Dendritic cell treated with granulocyte-macrophage colony-stimulating factor and Interleukin-4, amounts not matched to agents 40 ng/mL and 50 ng/mL, for 4 days (primary cell): ENCODE results near the gene CYB5R4.
"Not testable (repeated sequence)": the region's sequence is repeated elsewhere in the genome, so short reads cannot be mapped to it uniquely, and the experiment has no call there.

Source experiments
- H3K27ac Mint-ChIP-seq: one replicate; pipeline ENCODE4 v1.8.0; 2022; ENCODE audit warnings: mild to moderate bottlenecking, mixed read lengths
- H3K27me3 Mint-ChIP-seq: one replicate; pipeline ENCODE4 v1.8.0; 2022; ENCODE audit warnings: mild to moderate bottlenecking, mixed read lengths
- H3K36me3 Mint-ChIP-seq: one replicate; pipeline ENCODE4 v1.8.0; 2022; ENCODE audit warnings: low read depth, mixed read lengths
- H3K4me1 Mint-ChIP-seq: one replicate; pipeline ENCODE4 v1.8.0; 2022; ENCODE audit warnings: low read depth, mixed read lengths
- H3K4me3 Mint-ChIP-seq: one replicate; pipeline ENCODE4 v1.8.0; 2022; ENCODE audit warnings: mild to moderate bottlenecking, moderate library complexity, mixed read lengths
- H3K9me3 Mint-ChIP-seq: one replicate; pipeline ENCODE4 v1.8.0; 2022; ENCODE audit warnings: mixed read lengths
- intact Hi-C: fragments of 100-400 bp; cut with micrococcal nuclease; formaldehyde crosslinking; loops from one replicate; pipeline ENCODE4 v1.15.0; 2022

The CYB5R4 gene

DNA sequence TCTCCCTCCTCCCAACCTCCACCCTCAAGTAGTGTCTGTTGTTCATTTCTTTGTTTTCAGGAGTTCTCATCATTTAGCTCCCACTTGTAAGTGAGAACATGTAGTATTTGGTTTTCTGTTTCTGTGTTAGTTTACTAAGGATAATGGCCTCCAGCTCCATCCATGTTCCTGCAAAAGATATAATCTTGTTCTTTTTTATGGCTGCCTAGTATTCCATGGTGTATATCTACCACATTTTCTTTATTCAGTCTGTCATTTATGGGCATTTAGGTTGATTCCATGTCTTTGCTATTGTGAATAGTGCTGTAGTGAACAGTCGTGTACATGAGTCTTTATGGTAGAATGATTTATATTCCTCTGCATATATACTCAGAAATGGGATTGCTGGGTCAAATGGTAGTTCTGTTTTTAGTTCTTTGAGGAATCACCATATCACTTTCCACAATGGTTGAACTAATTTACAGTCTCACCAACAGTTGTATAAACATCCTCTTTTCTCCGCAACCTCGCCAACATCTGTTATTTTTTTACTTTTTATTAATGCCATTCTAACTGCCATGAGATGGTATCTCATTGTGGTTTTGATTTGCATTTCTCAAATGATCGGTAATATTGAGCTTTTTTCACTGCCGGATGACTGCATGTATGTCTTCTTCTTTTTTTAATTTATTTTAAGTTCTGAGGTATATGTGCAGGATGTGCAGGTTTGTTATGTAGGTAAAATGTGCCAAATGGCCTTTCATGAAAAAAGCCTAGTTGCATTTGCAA, 48.3 kb downstream of the CYB5R4 start:
- H3K4me3 Mint-ChIP-seq, H3K27me3 Mint-ChIP-seq, intact Hi-C loops, H3K9me3 Mint-ChIP-seq, H3K27ac Mint-ChIP-seq: not testable (repeated sequence)
- Mint-ChIP-seq H3K4me1 (peaks cover 39% of the 10 kb centered on the region), H3K36me3 (peaks cover 57% of the 10 kb centered on the region)

DNA sequence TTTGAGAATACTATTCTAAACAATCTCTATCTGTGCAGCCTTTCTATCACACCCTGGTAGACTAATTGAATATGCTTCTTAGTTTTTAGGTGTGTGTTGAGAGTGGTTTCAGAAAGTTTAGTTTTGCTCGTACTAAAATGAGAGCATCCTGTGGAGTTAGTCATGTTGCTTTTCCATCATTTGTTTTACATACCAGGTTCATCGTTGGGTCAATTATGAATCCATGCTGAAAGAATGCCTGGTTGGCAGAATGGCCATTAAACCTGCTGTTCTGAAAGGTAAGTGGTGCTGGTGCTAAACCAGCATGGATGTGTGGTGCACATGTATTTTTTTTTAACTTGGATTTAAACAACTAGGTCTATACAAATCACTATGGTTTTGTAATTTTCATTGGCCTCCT, 49.3 kb downstream of the CYB5R4 start:
- Mint-ChIP-seq H3K4me1 (peaks cover 29% of the 10 kb centered on the region), H3K4me3 (no peak overlapping the region), H3K9me3 (no peaks in the 10 kb centered on the region), H3K36me3 (peaks cover 57% of the 10 kb centered on the region), H3K27ac (no peak overlapping the region), H3K27me3 (no peaks in the 10 kb centered on the region)
- intact Hi-C loops = no loop called here

DNA sequence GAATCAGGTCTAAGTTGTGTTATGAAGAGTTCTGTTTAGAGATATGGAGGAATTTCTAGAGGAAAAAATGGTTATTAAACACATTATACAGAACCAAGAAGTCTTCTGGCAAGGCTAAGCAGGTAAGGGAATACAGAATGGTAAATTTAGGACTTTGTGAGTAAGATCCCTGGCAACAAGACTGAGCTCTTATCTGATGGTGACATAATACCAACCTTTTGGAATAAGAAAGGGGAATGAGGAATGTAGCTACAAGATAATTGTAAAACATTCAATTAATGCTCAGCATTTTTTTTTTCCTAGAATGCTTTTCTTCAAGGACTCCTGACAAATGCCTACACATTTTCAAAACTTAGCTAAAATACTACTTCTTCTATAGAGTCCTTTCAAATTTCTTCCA, 51.8 kb downstream of the CYB5R4 start:
- Mint-ChIP-seq H3K27me3 (no peaks in the 10 kb centered on the region), H3K27ac (no peak overlapping the region)

DNA sequence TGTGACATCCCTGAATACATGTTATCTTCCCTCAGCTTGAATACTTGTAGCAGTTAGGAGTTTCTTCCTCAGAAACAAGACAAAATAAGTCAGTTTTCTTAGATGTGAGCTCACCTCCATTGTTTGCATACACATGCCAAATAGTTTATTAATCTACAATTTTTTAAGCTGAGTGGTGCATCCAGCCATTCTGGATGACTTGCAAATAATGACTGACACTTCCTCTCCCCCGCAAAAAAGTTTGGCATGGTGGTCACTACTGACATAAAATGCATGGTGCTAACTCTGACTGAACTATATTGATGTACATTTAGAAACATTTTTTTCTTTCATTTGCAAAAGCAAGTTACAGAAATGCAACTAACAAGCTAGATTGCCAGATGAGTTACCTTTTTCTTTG, 55.5 kb downstream of the CYB5R4 start:
- intact Hi-C loops = no loop called here
- Mint-ChIP-seq H3K4me1 (peaks cover 14% of the 10 kb centered on the region), H3K36me3 (peaks cover 33% of the 10 kb centered on the region), H3K9me3 (no peaks in the 10 kb centered on the region), H3K27ac (no peak overlapping the region), H3K27me3 (no peaks in the 10 kb centered on the region), H3K4me3 (no peak overlapping the region)

More for the DNA sequence above, 51.8 kb downstream of the CYB5R4 start:
- no peaks in the 10 kb centered on the region for H3K9me3 Mint-ChIP-seq
- H3K4me3 Mint-ChIP-seq = no peak overlapping the region
- intact Hi-C loops = no loop called here
- H3K36me3 Mint-ChIP-seq = peaks cover 51% of the 10 kb centered on the region
- peaks cover 25% of the 10 kb centered on the region for H3K4me1 Mint-ChIP-seq

DNA sequence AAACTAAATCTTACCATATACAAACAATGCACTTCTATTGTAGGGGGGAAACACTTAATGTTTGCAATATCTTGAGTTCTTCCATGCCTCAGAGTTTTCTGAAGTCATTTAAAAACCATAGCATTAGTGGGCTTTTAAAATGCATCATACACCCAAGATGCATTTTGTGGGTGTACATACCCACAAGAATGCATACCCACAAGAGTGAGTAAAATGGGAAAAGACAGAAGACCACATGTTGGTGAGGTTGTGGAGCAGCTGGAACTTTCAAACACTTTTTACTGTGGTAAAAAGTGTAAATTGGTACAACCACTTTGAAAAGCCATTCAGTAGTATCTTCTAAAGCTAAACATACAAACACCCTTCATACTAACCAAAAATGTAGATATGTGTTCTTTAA, 57.5 kb downstream of the CYB5R4 start:
- no peaks in the 10 kb centered on the region for H3K9me3 Mint-ChIP-seq
- H3K27me3 Mint-ChIP-seq = no peaks in the 10 kb centered on the region
- peaks cover 7% of the 10 kb centered on the region for H3K4me1 Mint-ChIP-seq
- H3K36me3 Mint-ChIP-seq = peaks cover 35% of the 10 kb centered on the region
- H3K4me3 Mint-ChIP-seq = no peak overlapping the region
- intact Hi-C loops = no loop called here
- no peak overlapping the region for H3K27ac Mint-ChIP-seq

DNA sequence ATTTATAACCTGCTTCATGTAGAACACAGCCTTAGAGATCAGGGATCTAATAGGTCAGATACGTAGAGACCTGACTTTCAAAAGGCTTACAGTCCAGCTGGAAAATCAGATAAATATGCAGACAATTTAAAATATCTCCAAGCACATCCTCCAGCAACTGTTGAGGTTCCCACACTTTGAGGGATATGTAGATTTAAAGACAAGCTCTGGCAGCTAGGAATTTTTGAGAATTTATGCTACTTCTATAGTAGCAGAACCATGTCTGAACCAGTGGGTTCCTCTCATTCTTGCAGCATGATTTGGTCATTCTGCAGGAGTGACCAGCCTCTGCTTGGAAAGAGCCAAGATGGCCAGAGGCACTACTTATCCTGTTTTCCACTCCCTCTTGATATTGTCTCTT, 60.5 kb downstream of the CYB5R4 start:
- peaks cover 7% of the 10 kb centered on the region for H3K4me1 Mint-ChIP-seq
- no peaks in the 10 kb centered on the region for H3K9me3 Mint-ChIP-seq
- H3K27me3 Mint-ChIP-seq = no peaks in the 10 kb centered on the region
- intact Hi-C loops = no loop called here
- H3K4me3 Mint-ChIP-seq = no peak overlapping the region
- no peak overlapping the region for H3K27ac Mint-ChIP-seq
- peaks cover 48% of the 10 kb centered on the region for H3K36me3 Mint-ChIP-seq

DNA sequence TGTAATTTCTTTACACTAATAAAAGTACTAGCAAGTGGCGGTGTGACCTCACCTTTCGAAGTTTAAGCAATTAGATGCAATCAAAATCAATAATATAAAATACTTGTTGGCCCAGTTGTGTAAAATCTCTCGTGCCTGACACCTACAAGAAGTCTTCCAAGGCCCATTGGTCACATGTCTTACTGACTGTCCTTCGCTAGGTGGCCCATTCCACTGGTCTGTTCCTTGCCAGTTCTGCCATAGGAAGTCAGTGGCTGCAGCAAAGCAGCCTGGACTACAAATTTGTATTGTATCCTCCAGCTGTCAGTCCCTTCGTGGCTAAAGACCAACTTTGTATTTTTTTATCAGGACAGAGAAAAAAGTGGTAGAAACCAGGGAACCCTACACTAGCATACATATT, 61.8 kb downstream of the CYB5R4 start:
- H3K9me3 Mint-ChIP-seq = no peaks in the 10 kb centered on the region
- intact Hi-C loops = no loop called here
- peaks cover 5% of the 10 kb centered on the region for H3K4me1 Mint-ChIP-seq
- peaks cover 58% of the 10 kb centered on the region for H3K36me3 Mint-ChIP-seq
- H3K4me3 Mint-ChIP-seq = no peak overlapping the region
- no peaks in the 10 kb centered on the region for H3K27me3 Mint-ChIP-seq
- H3K27ac Mint-ChIP-seq = no peak overlapping the region

DNA sequence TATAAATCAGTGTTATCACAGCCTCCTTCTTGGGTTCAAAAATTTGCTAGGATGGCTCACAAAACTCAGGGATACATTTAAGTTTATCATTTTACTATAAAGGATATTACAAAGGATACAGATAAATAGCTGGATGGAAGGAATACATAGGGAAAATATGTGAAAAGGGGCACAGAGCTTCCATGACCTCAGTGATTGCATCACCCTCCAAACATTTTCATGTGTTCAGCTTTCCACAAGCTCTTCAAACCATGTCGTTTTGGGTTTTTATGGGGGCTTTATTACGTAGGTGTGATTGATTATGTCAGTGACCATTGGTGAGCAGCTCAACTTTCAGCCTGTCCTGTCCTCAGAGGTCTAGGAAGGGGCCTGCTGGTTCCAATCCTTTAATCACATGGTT, 68.0 kb downstream of the CYB5R4 start:
- H3K36me3 Mint-ChIP-seq = peaks cover 86% of the 10 kb centered on the region
- no peak overlapping the region for H3K27ac Mint-ChIP-seq
- no peaks in the 10 kb centered on the region for H3K9me3 Mint-ChIP-seq
- H3K4me3 Mint-ChIP-seq = no peak overlapping the region
- peaks cover 5% of the 10 kb centered on the region for H3K4me1 Mint-ChIP-seq
- H3K27me3 Mint-ChIP-seq = no peaks in the 10 kb centered on the region
- intact Hi-C loops = no loop called here

DNA sequence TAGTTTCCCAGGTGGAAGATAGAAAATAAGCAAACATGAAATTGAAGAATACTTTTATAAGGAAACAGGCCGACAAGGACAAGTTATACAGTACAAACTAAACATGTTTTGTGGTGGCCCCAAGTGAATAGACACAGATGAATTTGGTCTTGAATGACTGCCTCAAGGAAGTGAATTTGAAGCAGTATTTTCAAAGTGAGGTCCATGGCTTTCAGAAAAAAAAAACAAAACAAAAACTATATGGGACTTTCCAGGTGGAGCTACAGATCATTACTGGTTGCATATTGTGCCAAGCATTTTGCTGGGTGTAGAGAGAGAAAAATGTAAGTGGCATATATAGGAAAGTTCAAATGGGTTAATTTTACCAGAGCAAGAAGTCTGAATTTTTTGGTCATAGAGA, 68.8 kb downstream of the CYB5R4 start:
- Mint-ChIP-seq H3K9me3 (no peaks in the 10 kb centered on the region), H3K4me3 (no peak overlapping the region), H3K36me3 (peaks cover 84% of the 10 kb centered on the region), H3K27me3 (no peaks in the 10 kb centered on the region), H3K4me1 (peaks cover 5% of the 10 kb centered on the region), H3K27ac (no peak overlapping the region)
- intact Hi-C loops = no loop called here

DNA sequence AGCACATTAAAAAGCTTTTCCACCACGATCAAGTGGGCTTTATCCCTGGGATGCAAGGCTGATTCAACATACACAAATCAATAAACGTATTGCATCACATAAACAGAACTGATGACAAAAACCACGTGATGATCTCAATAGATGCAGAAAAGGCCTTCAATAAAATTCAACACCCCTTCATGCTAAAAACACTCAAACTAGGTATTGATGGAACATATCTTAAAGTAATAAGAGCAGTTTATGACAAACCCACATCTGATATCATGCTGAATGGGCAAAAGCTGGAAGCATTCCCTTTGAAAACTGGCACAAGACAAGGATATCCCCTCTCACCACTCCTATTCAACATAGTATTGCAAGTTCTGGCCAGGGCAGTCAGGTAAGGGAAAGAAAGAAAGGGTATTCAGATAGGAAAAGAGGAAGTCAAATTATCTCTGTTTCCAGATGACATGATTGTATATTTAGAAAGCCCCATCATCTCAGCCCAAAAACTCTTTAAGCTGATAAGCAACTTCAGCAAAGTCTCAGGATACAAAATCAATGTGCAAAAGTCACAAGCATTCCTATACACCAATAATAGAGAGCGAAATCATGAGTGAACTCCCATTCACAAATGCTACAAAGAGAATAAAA, 86.8 kb downstream of the CYB5R4 start:
- H3K36me3 Mint-ChIP-seq = peaks cover 34% of the 10 kb centered on the region
- H3K4me1 Mint-ChIP-seq, H3K27me3 Mint-ChIP-seq, H3K27ac Mint-ChIP-seq, H3K4me3 Mint-ChIP-seq, intact Hi-C loops: not testable (repeated sequence)
- peaks cover 40% of the 10 kb centered on the region for H3K9me3 Mint-ChIP-seq

DNA sequence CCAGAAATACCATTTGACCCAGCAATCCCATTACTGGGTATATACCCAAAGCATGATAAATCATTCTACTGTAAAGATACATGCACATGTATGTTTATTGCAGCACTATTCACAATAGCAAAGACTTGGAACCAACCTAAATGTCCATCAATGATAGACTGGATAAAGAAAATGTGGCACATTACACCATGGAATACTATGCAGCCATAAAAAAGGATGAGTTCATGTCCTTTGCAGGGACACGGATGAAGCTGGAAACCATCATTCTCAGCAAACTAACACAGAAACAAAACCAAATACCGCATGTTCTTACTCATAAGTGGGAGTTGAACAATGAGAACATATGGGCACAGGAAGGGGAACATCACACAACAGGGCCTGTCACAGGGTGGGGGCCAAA, 88.5 kb downstream of the CYB5R4 start:
- H3K4me1 Mint-ChIP-seq, H3K4me3 Mint-ChIP-seq, H3K27me3 Mint-ChIP-seq, H3K27ac Mint-ChIP-seq, intact Hi-C loops: not testable (repeated sequence)
- Mint-ChIP-seq H3K36me3 (peaks cover 27% of the 10 kb centered on the region), H3K9me3 (peaks cover 40% of the 10 kb centered on the region)

DNA sequence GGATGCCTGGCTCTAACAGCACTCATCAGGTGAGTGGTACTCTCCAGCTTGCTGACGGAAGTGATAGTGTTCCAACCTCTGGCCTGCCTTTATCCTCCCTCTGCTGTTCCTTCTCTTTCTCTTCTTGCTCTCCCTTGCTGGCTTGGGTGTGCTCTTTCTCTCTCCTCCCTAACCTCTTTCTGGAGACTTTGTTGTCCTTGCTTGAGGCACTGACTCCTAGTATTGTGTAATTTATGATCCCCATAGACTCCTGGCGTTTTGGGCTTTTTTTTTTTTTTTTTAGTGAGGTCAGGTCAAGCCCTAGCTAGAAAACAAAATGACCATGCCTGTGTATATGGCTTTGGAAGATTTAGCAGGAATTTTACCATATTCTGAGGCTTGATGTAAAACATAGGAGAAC, 89.4 kb downstream of the CYB5R4 start:
- Mint-ChIP-seq H3K36me3 (peaks cover 25% of the 10 kb centered on the region), H3K27me3 (no peaks in the 10 kb centered on the region), H3K4me1 (no peaks in the 10 kb centered on the region), H3K9me3 (peaks cover 31% of the 10 kb centered on the region), H3K27ac (no peak overlapping the region), H3K4me3 (no peak overlapping the region)
- intact Hi-C loops = no loop called here

DNA sequence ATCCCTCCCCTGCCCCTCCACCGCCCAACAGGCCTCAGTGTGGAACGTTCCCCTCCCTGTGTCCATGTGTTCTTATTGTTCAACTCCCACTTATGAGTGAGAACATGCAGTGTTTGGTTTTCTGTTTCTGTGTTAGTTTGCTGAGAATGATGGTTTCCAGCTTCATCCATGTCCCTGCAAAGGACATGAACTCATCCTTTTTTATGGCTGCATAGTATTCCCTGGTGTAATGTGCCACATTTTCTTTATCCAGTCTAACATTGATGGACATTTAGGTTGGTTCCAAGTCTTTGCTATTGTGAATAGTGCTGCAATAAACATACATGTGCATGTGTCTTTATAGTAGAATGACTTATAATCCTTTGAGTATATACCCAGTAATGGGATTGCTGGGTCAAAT, 91.9 kb downstream of the CYB5R4 start:
- intact Hi-C loops, H3K4me1 Mint-ChIP-seq, H3K4me3 Mint-ChIP-seq, H3K9me3 Mint-ChIP-seq, H3K27ac Mint-ChIP-seq, H3K27me3 Mint-ChIP-seq: not testable (repeated sequence)
- H3K36me3 Mint-ChIP-seq = peaks cover 44% of the 10 kb centered on the region

DNA sequence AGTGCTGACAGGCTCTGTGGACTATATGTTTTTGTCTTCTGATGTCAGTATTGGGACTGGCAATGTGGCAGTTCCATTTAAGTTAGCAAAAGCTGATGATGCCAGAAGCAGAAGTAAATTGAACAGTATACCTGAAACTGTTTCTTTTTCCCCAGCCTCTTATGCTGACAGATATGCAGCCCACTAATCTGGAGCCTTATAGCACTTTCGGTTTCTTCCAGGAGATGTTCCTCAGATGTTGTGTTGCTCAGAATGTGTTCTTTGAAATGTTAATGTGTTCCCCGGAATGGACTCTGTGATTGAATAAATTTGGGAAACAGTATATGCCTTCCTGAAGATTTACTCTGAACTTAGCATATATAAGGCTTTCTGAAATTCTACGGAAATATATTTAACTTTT, 93.3 kb downstream of the CYB5R4 start:
- H3K9me3 Mint-ChIP-seq = no peaks in the 10 kb centered on the region
- peaks cover 55% of the 10 kb centered on the region for H3K36me3 Mint-ChIP-seq
- H3K4me3 Mint-ChIP-seq = no peak overlapping the region
- no peak overlapping the region for H3K27ac Mint-ChIP-seq
- H3K27me3 Mint-ChIP-seq = no peaks in the 10 kb centered on the region
- H3K4me1 Mint-ChIP-seq = no peaks in the 10 kb centered on the region
- intact Hi-C loops = no loop called here

DNA sequence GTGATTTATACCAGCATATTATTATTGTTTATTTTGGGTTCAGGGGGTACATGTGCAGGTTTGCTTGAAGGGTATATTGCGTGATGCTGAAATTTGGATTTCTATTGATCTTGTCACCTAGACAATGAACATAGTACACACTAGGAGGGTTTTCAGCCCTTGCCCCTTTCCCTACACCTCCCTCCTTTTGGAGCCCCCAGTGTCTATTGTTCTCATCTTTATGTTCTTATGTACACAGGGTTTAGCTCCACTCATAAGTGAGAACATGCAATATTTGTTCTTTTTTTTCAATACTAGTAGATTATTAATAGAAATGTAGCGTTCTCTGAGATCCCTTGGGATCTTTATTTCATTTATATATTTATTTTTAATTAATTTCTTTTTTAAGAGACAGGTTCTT, 94.9 kb downstream of the CYB5R4 start:
- Mint-ChIP-seq H3K36me3 (peaks cover 67% of the 10 kb centered on the region), H3K27me3 (no peaks in the 10 kb centered on the region), H3K27ac (no peak overlapping the region), H3K9me3 (no peaks in the 10 kb centered on the region), H3K4me3 (no peak overlapping the region), H3K4me1 (no peaks in the 10 kb centered on the region)
- intact Hi-C loops = no loop called here
